HEK293 (cell line): ENCODE data around the gene CACNA1B.

Experiments
- CTCF ChIA-PET: fragments of 350-600 bp; formaldehyde crosslinking; extraction: SDS; loops from one replicate; lab custom pipeline; 2021; ENCODE audit warnings: antibody characterized with exemption; lab: Yijun Ruan, JAX
- POLR2A ChIA-PET: fragments of 300-600 bp; formaldehyde crosslinking; extraction: SDS; loops from one replicate; lab custom pipeline; 2020; ENCODE audit warnings: antibody characterized with exemption, inconsistent platforms; lab: Yijun Ruan, JAX
- H3K27ac ChIP-seq: fragments of 200-500 bp; sonication (Bioruptor generic); 2 replicates; pipeline ENCODE4 v1.5.1; 2014; ENCODE audit warnings: low read depth, low read length, control low read depth, inconsistent platforms; ENCODE audit errors: extremely low read depth
- H3K36me3 ChIP-seq, 2 experiments: fragments of 200-500 bp in 1 of 2; sonication (Bioruptor generic) in 1 of 2; 1 replicate in 1 of 2; 2 replicates in 1 of 2; pipeline ENCODE4 v1.5.1; 2014 to 2017; ENCODE audit warnings: inconsistent platforms in 2 of 2, low read length in 2 of 2; ENCODE audit not compliant: control insufficient read depth in 2 of 2, insufficient read depth in 1 of 2
- H3K4me1 ChIP-seq: fragments of 200-500 bp; sonication (Bioruptor generic); 2 replicates; pipeline ENCODE4 v1.5.1; 2014; ENCODE audit warnings: mild to moderate bottlenecking, low read length, inconsistent platforms; ENCODE audit not compliant: control insufficient read depth, insufficient read depth
- H3K4me3 ChIP-seq: 2 replicates; pipeline ENCODE4 v1.5.1; 2011; ENCODE audit warnings: low read depth, mild to moderate bottlenecking, control low read depth, low read length, moderate library complexity
- H3K9me3 ChIP-seq: fragments of 200-500 bp; sonication (Bioruptor generic); 2 replicates; pipeline ENCODE4 v1.5.1; 2014; ENCODE audit warnings: low read depth, low read length, inconsistent platforms; ENCODE audit not compliant: control insufficient read depth, insufficient read depth
- ATF2 ChIP-seq: fragments of 450-650 bp; formaldehyde crosslinking; IDR thresholded peaks from 2 replicates; pipeline ENCODE4 v1.5.1; 2016; ENCODE audit warnings: missing biosample characterization, missing genetic modification characterization, low read depth
- EGR2 ChIP-seq: fragments of 450-650 bp; formaldehyde crosslinking; IDR thresholded peaks from 2 replicates; pipeline ENCODE4 v1.5.1; 2016; ENCODE audit warnings: low read depth, missing biosample characterization, missing genetic modification characterization
- HOXA7 ChIP-seq: sonication (generic); formaldehyde crosslinking; IDR thresholded peaks from 2 replicates; pipeline ENCODE4 v1.8.1; 2022; ENCODE audit warnings: missing genetic modification reagents, borderline replicate concordance
- KLF8 ChIP-seq: fragments of 450-650 bp; formaldehyde crosslinking; IDR thresholded peaks from 2 replicates; pipeline ENCODE4 v1.5.1; 2016; ENCODE audit warnings: missing biosample characterization, missing genetic modification characterization
- PRDM10 ChIP-seq: fragments of 450-650 bp; formaldehyde crosslinking; IDR thresholded peaks from 2 replicates; pipeline ENCODE4 v1.5.1; 2016; ENCODE audit warnings: missing biosample characterization, missing genetic modification characterization
- SP2 ChIP-seq: fragments of 450-650 bp; formaldehyde crosslinking; IDR thresholded peaks from 2 replicates; pipeline ENCODE4 v1.5.1; 2016; ENCODE audit warnings: missing biosample characterization, missing genetic modification characterization
- SP3 ChIP-seq: fragments of 450-650 bp; formaldehyde crosslinking; IDR thresholded peaks from 2 replicates; pipeline ENCODE4 v1.5.1; 2016; ENCODE audit warnings: missing biosample characterization, missing genetic modification characterization
- ZBTB48 ChIP-seq: fragments of 450-650 bp; formaldehyde crosslinking; IDR thresholded peaks from 2 replicates; pipeline ENCODE4 v1.5.1; 2016; ENCODE audit warnings: missing biosample characterization, missing genetic modification characterization
- ZEB2 ChIP-seq: fragments of 450-650 bp; formaldehyde crosslinking; IDR thresholded peaks from 2 replicates; pipeline ENCODE4 v1.5.1; 2016; ENCODE audit warnings: missing biosample characterization, missing genetic modification characterization
- ZFP3 ChIP-seq: fragments of 450-650 bp; formaldehyde crosslinking; IDR thresholded peaks from 2 replicates; pipeline ENCODE4 v1.5.1; 2016; ENCODE audit warnings: low read depth, missing biosample characterization, missing genetic modification characterization
- ZNF324 ChIP-seq: fragments of 450-650 bp; formaldehyde crosslinking; IDR thresholded peaks from 2 replicates; pipeline ENCODE4 v1.5.1; 2016; ENCODE audit warnings: missing biosample characterization, missing genetic modification characterization
- ZNF394 ChIP-seq: fragments of 450-650 bp; formaldehyde crosslinking; IDR thresholded peaks from 2 replicates; pipeline ENCODE4 v1.5.1; 2016; ENCODE audit warnings: missing biosample characterization, missing genetic modification characterization, mild to moderate bottlenecking, moderate library complexity, borderline replicate concordance
- TF ChIP-seq, protein P1 (sequence below): fragments of 450-650 bp; formaldehyde crosslinking; IDR thresholded peaks from 2 replicates; pipeline ENCODE4 v1.5.1; 2016; ENCODE audit warnings: missing biosample characterization, missing genetic modification characterization
- TF ChIP-seq, protein P2 (sequence below): fragments of 450-650 bp; formaldehyde crosslinking; IDR thresholded peaks from 2 replicates; pipeline ENCODE4 v1.5.1; 2016; ENCODE audit warnings: missing biosample characterization, missing genetic modification characterization, borderline replicate concordance
- TF ChIP-seq, protein P3 (sequence below): fragments of 450-650 bp; formaldehyde crosslinking; IDR thresholded peaks from 2 replicates; pipeline ENCODE4 v1.5.1; 2016; ENCODE audit warnings: missing biosample characterization, missing genetic modification characterization
- TF ChIP-seq, protein P4 (sequence below): fragments of 450-650 bp; formaldehyde crosslinking; IDR thresholded peaks from 2 replicates; pipeline ENCODE4 v1.5.1; 2017; ENCODE audit warnings: missing biosample characterization, missing genetic modification characterization
- TF ChIP-seq, protein P5 (sequence below): fragments of 450-650 bp; formaldehyde crosslinking; IDR thresholded peaks from 2 replicates; pipeline ENCODE4 v1.5.1; 2016; ENCODE audit warnings: missing biosample characterization, missing genetic modification characterization

The CACNA1B gene

GRCh38 chr9:137982200-137982599, 104.6 kb downstream of the CACNA1B start:
- POLR2A ChIA-PET, result no interaction called here
- Histone ChIP-seq H3K4me1 (no peaks in the 10 kb centered on the region), H3K36me3 (no peaks in the 10 kb centered on the region), H3K9me3 (no peaks in the 10 kb centered on the region)
- CTCF ChIA-PET, result no interaction called here
- TF ChIP-seq, protein P1, sequence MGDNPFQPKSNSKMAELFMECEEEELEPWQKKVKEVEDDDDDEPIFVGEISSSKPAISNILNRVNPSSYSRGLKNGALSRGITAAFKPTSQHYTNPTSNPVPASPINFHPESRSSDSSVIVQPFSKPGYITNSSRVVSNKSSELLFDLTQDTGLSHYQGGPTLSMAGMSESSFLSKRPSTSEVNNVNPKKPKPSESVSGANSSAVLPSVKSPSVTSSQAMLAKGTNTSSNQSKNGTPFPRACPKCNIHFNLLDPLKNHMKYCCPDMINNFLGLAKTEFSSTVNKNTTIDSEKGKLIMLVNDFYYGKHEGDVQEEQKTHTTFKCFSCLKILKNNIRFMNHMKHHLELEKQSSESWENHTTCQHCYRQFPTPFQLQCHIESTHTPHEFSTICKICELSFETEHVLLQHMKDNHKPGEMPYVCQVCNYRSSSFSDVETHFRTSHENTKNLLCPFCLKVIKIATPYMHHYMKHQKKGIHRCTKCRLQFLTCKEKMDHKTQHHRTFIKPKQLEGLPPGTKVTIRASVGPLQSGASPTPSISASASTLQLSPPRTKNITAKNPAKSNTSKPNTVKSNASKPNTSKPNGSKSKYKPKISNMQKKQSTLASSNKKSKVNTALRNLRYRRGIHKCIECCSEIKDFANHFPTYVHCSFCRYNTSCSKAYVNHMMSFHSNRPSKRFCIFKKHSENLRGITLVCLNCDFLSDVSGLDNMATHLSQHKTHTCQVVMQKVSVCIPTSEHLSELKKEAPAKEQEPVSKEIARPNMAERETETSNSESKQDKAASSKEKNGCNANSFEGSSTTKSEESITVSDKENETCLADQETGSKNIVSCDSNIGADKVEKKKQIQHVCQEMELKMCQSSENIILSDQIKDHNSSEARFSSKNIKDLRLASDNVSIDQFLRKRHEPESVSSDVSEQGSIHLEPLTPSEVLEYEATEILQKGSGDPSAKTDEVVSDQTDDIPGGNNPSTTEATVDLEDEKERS (tag by site-specific recombination), result no peak
- TF ChIP-seq SP2 (tag by site-specific recombination) (no peak), SP3 (tag by site-specific recombination) (peak; percentile 18; the same call in 1 of the 2 replicates), HOXA7 (CRISPR knock-in tag) (no peak), KLF8 (peak; percentile 26; the same call in 1 of the 2 replicates), PRDM10 (tag by site-specific recombination) (peak; percentile 41)
- TF ChIP-seq, protein P2, sequence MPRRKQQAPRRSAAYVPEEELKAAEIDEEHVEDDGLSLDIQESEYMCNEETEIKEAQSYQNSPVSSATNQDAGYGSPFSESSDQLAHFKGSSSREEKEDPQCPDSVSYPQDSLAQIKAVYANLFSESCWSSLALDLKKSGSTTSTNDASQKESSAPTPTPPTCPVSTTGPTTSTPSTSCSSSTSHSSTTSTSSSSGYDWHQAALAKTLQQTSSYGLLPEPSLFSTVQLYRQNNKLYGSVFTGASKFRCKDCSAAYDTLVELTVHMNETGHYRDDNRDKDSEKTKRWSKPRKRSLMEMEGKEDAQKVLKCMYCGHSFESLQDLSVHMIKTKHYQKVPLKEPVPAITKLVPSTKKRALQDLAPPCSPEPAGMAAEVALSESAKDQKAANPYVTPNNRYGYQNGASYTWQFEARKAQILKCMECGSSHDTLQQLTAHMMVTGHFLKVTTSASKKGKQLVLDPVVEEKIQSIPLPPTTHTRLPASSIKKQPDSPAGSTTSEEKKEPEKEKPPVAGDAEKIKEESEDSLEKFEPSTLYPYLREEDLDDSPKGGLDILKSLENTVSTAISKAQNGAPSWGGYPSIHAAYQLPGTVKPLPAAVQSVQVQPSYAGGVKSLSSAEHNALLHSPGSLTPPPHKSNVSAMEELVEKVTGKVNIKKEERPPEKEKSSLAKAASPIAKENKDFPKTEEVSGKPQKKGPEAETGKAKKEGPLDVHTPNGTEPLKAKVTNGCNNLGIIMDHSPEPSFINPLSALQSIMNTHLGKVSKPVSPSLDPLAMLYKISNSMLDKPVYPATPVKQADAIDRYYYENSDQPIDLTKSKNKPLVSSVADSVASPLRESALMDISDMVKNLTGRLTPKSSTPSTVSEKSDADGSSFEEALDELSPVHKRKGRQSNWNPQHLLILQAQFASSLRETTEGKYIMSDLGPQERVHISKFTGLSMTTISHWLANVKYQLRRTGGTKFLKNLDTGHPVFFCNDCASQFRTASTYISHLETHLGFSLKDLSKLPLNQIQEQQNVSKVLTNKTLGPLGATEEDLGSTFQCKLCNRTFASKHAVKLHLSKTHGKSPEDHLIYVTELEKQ (tag by site-specific recombination), result no peak
- TF ChIP-seq, protein P3, sequence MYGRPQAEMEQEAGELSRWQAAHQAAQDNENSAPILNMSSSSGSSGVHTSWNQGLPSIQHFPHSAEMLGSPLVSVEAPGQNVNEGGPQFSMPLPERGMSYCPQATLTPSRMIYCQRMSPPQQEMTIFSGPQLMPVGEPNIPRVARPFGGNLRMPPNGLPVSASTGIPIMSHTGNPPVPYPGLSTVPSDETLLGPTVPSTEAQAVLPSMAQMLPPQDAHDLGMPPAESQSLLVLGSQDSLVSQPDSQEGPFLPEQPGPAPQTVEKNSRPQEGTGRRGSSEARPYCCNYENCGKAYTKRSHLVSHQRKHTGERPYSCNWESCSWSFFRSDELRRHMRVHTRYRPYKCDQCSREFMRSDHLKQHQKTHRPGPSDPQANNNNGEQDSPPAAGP (tag by site-specific recombination), result peak; percentile 48; the same call in 1 of the 2 replicates
- TF ChIP-seq, all 188 proteins: peak for 4
- no peak overlapping the region for H3K4me3 ChIP-seq
- H3K27ac ChIP-seq, result no peak overlapping the region

DNA sequence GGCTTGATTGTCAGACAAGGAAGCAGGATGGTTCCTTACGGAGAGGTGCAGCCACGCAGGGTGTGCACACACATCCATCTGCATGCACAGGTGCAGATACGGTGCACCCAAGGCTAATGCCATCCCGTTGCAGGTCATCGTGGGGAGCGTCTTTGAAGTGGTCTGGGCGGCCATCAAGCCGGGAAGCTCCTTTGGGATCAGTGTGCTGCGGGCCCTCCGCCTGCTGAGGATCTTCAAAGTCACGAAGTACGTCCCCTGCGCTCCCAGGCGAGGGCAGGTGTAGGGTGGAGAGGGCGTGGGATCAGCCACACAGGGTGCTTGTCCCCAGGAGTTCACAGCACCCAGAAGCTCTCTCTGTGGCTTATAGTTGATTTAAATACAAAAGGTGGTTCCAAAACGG, 106.4 kb downstream of the CACNA1B start:
- ChIA-PET POLR2A (no interaction called here), CTCF (no interaction called here)
- no peaks in the 10 kb centered on the region for H3K36me3 ChIP-seq
- H3K4me1 ChIP-seq, result no peaks in the 10 kb centered on the region
- no peak overlapping the region for H3K4me3 ChIP-seq
- H3K9me3 ChIP-seq, result no peaks in the 10 kb centered on the region
- H3K27ac ChIP-seq, result no peak overlapping the region
- TF ChIP-seq EGR2 (tag by site-specific recombination), result no peak
- TF ChIP-seq, protein P4, sequence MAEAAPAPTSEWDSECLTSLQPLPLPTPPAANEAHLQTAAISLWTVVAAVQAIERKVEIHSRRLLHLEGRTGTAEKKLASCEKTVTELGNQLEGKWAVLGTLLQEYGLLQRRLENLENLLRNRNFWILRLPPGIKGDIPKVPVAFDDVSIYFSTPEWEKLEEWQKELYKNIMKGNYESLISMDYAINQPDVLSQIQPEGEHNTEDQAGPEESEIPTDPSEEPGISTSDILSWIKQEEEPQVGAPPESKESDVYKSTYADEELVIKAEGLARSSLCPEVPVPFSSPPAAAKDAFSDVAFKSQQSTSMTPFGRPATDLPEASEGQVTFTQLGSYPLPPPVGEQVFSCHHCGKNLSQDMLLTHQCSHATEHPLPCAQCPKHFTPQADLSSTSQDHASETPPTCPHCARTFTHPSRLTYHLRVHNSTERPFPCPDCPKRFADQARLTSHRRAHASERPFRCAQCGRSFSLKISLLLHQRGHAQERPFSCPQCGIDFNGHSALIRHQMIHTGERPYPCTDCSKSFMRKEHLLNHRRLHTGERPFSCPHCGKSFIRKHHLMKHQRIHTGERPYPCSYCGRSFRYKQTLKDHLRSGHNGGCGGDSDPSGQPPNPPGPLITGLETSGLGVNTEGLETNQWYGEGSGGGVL (tag by site-specific recombination), result no peak
- no peak for TF ChIP-seq ZNF394 (tag by site-specific recombination)
- TF ChIP-seq, protein P5, sequence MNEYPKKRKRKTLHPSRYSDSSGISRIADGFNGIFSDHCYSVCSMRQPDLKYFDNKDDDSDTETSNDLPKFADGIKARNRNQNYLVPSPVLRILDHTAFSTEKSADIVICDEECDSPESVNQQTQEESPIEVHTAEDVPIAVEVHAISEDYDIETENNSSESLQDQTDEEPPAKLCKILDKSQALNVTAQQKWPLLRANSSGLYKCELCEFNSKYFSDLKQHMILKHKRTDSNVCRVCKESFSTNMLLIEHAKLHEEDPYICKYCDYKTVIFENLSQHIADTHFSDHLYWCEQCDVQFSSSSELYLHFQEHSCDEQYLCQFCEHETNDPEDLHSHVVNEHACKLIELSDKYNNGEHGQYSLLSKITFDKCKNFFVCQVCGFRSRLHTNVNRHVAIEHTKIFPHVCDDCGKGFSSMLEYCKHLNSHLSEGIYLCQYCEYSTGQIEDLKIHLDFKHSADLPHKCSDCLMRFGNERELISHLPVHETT, result no peak
- TF ChIP-seq ATF2 (tag by site-specific recombination), result no peak
- TF ChIP-seq ZNF324 (tag by site-specific recombination), result no peak
- TF ChIP-seq ZBTB48, result no peak
- TF ChIP-seq ZEB2, result no peak
- TF ChIP-seq ZFP3 (tag by site-specific recombination), result no peak
